WI38 (cell line): Measurements from ENCODE around the gene ARHGEF4.

ENCODE experiments used
- H3K4me3 ChIP-seq: 2 replicates; pipeline ENCODE4 v1.5.1; 2011; ENCODE audit warnings: low read depth, mild to moderate bottlenecking, control low read depth, low read length
- TF ChIP-seq, protein P1 (sequence below): IDR thresholded peaks from 2 replicates; pipeline ENCODE4 v1.5.1; 2012; ENCODE audit warnings: low read depth, mild to moderate bottlenecking, control low read depth, low read length

ARHGEF4 gene

DNA sequence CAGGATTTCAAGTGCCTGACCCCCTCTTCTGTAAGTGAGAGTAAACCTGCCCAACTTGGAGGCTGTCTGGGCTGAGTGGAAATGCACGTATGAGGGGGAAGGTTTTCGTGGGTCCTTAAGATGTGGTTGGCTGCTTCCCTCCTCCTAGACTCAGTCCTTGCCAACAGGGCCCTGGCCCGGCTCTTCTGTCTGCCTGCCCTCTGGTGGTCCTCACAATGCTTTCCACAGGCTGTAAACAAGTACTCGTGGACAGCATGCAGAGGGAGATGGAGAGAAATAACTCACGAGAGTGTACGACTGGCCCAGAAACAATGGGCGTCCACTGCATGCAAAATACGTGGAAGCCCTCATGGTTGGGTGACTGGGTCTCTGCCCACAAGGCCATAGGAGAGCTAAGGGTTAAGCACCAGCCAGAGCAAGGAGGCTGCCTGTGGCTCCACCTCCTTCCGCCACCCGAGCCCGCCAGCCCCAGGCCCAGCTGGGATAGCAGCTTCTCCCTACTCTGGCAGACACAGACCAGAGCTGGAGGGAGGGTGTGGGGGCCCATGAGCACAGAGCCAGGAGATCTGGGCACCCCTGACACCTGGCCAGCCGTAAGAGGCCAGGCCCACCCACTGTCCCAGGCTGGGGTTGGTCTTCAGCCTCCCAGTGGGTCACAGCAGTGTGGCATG, 17.0 kb upstream of the ARHGEF4 start:
- TF ChIP-seq, protein P1, sequence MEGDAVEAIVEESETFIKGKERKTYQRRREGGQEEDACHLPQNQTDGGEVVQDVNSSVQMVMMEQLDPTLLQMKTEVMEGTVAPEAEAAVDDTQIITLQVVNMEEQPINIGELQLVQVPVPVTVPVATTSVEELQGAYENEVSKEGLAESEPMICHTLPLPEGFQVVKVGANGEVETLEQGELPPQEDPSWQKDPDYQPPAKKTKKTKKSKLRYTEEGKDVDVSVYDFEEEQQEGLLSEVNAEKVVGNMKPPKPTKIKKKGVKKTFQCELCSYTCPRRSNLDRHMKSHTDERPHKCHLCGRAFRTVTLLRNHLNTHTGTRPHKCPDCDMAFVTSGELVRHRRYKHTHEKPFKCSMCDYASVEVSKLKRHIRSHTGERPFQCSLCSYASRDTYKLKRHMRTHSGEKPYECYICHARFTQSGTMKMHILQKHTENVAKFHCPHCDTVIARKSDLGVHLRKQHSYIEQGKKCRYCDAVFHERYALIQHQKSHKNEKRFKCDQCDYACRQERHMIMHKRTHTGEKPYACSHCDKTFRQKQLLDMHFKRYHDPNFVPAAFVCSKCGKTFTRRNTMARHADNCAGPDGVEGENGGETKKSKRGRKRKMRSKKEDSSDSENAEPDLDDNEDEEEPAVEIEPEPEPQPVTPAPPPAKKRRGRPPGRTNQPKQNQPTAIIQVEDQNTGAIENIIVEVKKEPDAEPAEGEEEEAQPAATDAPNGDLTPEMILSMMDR: no peak
- no peak overlapping the region for H3K4me3 ChIP-seq

DNA sequence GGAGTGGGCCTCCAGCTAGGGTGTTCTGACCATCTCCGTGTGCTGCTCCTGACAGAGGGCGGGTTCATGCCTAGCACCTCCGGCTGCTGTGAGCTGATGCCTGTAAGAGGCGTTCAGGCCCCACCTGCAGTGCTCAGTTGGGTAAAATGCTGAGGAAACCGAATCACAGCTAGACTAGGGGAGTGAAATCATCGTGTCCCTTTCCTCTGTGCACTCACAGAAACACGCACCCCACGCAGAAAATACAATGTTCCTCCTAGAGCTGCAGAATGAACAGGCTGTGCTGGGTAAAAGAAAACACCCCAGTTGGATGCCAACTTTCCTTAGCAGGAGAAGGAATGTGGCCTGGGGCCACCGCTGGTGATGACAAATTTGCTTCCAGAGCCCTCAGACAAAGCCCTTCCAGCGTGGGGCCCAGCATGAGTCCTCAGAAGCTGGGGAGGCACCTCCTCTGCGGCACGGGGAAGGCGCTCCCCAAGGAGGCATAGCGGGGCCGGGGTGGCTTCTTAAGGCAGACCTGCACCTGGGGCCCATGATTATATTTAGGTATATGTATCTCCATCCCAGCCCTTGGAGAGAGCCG, 16.3 kb upstream of the ARHGEF4 start:
- H3K4me3 ChIP-seq: no peak overlapping the region
- TF ChIP-seq, protein P1: no peak

DNA sequence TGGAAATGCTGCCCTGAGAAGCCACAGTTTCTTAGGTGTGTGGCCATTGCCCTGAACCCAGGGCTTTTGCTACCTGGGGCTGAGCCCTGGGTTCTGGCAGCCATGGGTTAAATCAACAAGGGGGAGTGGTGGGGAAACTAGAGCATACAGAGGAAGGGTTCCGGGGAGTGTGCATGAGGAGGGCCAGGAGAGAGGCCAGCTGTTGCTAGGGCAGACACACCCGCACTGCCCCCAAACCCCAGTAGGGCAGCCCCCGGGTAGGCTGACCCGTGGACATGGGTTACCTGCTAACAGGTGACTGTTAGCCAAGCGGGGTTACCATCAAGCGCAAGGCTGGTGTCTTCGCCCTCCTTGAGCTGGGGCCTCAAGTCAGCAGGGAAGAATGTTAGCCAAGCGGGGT, 14.8 kb upstream of the ARHGEF4 start:
- TF ChIP-seq, protein P1: no peak
- no peak overlapping the region for H3K4me3 ChIP-seq

DNA sequence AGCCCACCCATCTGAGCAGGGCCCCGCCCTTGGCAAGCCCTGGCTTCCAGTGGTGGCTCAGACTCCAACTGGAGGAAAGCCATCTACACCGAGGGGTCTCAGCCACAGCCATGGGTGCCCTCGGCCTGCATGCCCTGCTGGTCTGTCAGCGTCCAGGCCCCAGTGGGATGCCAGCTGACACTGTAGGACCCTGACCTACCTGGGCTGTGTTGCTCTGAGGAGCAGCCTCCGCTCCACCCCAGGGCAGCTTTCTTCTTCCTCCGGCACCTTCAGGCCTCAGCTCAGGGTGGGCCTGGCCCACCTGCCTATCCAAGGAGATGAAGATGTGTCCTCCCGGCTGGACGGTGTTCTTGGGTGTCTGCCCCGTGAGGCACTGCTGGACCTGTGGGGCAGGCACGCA, 13.9 kb upstream of the ARHGEF4 start:
- TF ChIP-seq, protein P1: no peak
- H3K4me3 ChIP-seq: no peak overlapping the region

DNA sequence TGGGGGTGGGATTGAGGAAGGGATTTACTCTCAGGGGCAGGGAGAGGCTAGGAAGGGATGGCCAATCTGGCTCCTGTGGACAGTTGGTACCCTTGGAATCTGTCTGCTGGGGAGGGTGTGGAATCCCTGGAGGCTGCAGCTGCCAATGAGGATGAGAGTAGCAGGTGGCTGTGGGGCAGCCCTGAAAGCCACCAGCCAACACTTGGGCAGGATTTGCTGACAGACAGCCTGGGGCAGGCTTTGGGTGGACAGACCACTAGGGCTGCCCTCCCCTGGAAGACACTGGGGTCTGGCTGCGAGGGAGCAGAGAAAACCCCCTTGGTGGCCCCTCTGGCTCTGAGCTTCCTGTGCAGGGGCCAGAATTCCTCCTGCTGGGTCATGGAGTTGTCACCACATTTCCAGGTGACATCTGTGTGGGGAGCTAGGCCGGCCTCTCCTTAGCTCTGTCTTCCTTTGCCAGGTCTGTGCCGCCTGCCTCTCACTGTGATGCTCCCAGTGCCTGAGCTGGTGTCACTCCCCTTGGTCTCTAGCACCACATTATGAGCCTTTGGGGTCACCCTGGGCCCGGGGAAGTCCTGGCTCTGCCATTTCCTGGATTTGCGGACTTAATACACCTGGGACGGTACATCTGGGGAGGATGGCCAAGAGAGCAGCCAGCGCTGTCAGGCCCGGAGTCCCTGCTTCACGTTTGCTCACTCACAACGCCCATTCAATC, 13.4 kb upstream of the ARHGEF4 start:
- no peak overlapping the region for H3K4me3 ChIP-seq
- TF ChIP-seq, protein P1: no peak

DNA sequence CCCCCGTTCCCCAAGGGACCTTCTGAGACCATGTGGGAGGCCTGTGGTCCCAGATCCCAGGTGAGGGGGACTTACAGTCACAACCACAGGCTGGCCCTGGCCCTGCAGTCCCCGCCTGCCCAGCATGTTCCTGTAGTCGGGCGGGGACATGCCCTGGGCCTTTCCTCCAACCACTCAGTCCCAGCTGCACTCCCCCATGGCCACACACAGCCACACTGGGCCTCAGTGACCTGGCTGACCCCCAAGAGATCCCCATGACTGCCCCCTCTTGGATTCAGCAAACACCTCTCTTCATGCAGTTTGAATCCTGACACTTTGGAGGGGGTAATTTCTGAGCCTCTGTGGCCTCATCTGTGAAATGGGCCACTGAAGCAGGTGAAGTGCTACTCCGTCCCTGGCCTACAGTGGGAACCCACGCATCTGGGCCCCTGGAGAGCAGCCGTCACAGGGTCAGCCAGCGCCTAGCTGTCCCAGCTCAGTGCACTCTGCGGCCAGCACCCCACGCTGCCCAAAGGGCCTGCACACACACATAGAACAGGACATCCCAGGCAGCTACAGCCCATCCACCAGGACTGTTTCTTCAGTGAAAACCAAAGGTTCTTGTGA, 12.7 kb upstream of the ARHGEF4 start:
- TF ChIP-seq, protein P1: no peak
- H3K4me3 ChIP-seq: no peak overlapping the region
